Ectodermal cell (in vitro differentiated cells): ENCODE measurements around the gene AP5Z1.

ENCODE experiments used
- H3K27ac ChIP-seq: 2 replicates; pipeline ENCODE4 v1.7.0; 2013; ENCODE audit warnings: mild to moderate bottlenecking, low read depth, low read length; ENCODE audit not compliant: insufficient read depth, poor library complexity, severe bottlenecking
- H3K27me3 ChIP-seq: 2 replicates; pipeline ENCODE4 v1.7.0; 2013; ENCODE audit warnings: mild to moderate bottlenecking, low read length; ENCODE audit not compliant: insufficient read depth, control insufficient read depth, poor library complexity, severe bottlenecking
- H3K36me3 ChIP-seq: one replicate; pipeline ENCODE4 v1.7.0; 2013; ENCODE audit warnings: low read length; ENCODE audit not compliant: control insufficient read depth, insufficient read depth
- H3K4me1 ChIP-seq: one replicate; pipeline ENCODE4 v1.7.0; 2013; ENCODE audit warnings: low read length; ENCODE audit not compliant: control insufficient read depth, insufficient read depth
- H3K4me3 ChIP-seq: 2 replicates; pipeline ENCODE4 v1.7.0; 2013; ENCODE audit warnings: low read depth, low read length, control low read depth; ENCODE audit not compliant: insufficient read depth
- H3K9me3 ChIP-seq: 2 replicates; pipeline ENCODE4 v1.7.0; 2013; ENCODE audit warnings: mild to moderate bottlenecking, low read length, moderate library complexity; ENCODE audit not compliant: control insufficient read depth
- WGBS, 2 experiments: methylation state at CpG; one replicate each; pipeline ENCODE4 v1.1.7; 2013; ENCODE audit warnings: missing lambda C conversion rate in 2 of 2; 5-methylcytosine and 5-hydroxymethylcytosine counted together

Gene AP5Z1

DNA sequence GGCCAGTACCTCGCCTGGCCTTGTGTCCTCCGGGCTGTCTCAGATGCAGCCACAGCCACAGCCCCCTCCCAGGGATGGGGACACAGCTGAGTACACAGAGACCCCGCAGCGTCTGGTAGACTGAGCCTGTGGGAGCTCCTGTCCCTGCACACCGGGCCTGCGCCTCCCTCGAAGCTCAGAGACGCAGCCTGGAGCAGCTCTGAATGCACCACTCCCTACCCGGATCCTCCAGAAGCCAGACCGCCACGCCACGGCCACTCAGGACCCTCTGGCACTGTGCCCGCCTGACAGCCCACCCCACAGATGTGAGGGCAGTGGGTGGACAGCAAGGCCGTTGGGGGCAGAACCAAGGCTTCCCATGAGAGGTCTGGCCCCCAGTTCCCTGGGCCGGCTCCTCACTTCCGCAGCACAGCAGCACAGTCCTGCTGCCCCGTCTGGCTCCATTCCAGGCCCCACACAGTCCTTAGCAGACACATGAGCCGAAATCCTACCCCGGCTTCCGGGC, 45.6 kb downstream of the AP5Z1 start:
- 91% methylated on average over 20 of the region's 20 CpGs for WGBS, 2 experiments
- Histone ChIP-seq H3K4me3 (no peak overlapping the region), H3K27me3 (no peaks in the 10 kb centered on the region), H3K36me3 (no peaks in the 10 kb centered on the region), H3K9me3 (no peaks in the 10 kb centered on the region), H3K4me1 (no peaks in the 10 kb centered on the region), H3K27ac (no peak overlapping the region)

DNA sequence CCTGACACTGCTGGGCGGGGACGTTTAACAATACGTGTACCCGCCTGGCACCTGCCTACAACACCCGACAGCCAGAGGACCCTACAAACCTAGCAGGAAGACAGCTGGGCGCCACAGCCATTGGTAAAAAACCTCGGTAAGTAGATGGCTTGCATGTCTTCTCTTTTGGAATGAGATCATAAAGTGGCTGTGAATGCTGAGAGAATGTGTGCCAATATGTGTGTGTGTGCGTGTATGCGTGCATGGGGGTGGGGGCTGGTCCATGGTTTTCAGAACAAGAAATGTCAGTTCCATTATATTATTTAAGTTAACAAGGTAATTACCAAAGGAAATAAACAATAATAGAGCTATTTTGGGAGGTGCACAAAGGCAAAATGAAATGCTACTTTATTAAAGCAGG, 47.3 kb downstream of the AP5Z1 start:
- H3K27me3 ChIP-seq: no peaks in the 10 kb centered on the region
- no peaks in the 10 kb centered on the region for H3K9me3 ChIP-seq
- H3K27ac ChIP-seq: no peak overlapping the region
- H3K4me1 ChIP-seq: no peaks in the 10 kb centered on the region
- H3K4me3 ChIP-seq: no peak overlapping the region
- WGBS, 2 experiments: 93 to 95% methylated on average over 9 of the region's 9 CpGs
- no peaks in the 10 kb centered on the region for H3K36me3 ChIP-seq

DNA sequence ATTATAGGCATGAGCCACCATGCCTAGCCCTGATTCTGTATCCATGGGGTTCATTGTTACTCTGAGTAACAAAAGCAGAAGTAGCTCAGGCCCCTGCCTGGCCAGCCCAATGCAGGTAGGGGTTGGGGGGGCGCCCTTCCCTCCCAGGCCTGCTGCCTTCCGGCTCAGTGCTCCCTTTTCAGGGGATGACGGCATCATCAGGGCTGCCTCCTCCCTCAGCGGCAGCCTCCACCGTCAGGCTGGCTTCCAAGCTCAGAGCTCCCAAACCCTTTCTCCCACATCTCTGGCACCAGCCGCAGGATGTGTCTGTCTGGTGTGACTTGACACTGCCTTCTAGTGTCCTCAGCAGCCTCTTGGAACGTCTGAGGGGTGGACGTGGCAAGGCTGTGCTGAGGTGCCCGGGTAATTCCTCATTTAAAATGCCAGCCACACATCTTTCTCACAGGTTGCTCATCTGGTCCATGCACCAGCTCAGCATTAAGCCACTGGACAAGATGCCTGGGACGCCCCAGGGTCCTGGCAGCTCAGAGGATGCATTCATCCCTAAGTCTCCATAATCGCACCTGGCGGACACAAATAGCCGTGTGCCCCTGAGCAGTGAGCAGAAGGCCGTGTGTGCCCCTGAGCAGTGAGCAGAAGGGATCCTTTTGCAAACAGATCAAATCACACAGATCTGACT, 48.2 kb downstream of the AP5Z1 start:
- H3K9me3 ChIP-seq: no peaks in the 10 kb centered on the region
- no peaks in the 10 kb centered on the region for H3K27me3 ChIP-seq
- WGBS, 2 experiments: 90 to 92% methylated on average over 14 of the region's 14 CpGs
- no peak overlapping the region for H3K27ac ChIP-seq
- H3K4me3 ChIP-seq: no peak overlapping the region
- H3K4me1 ChIP-seq: no peaks in the 10 kb centered on the region
- H3K36me3 ChIP-seq: no peaks in the 10 kb centered on the region

GRCh38 chr7:4824120-4824775, 48.8 kb downstream of the AP5Z1 start:
- Histone ChIP-seq H3K4me1 (no peaks in the 10 kb centered on the region), H3K27ac (no peak overlapping the region), H3K36me3 (no peaks in the 10 kb centered on the region), H3K9me3 (no peaks in the 10 kb centered on the region), H3K4me3 (no peak overlapping the region), H3K27me3 (no peaks in the 10 kb centered on the region)
- 91 to 92% methylated on average over 20 of the region's 20 CpGs for WGBS, 2 experiments

GRCh38 chr7:4825081-4825480, 49.7 kb downstream of the AP5Z1 start:
- 95% methylated on average over 15 of the region's 15 CpGs for WGBS, 2 experiments

DNA sequence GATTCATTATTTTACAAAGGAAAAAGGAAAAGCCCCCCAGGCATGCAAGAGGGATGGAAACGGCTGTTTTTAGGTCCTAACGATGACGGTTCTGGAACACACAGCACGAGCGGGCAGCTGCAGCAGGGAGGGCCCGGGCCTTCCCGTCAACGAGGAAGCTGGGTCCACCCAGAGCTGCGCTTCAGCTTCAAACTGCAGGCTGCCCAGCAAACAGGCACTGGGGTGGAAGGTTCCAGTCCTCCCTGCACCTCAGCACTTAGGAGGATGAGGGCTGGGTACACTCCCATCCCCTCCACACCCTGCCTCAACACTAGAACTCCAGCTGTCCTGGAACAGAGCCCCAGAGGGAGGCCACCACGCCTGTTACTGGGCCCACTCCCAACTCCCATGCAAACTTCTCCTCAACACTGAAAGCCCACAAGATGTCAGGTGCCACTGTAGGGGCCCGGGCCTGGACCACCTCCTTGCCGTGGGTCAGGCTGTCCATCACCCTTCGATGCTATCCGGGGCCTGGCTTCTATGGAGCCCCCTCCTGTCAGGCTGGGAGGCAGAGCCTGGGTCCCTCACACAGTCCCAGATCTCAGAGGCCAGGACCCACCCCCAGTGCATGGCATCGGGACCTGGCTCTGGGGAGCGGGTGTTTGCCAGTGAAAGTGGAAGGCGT, 53.4 kb downstream of the AP5Z1 start:
- Histone ChIP-seq H3K4me3 (no peak overlapping the region), H3K27me3 (no peaks in the 10 kb centered on the region), H3K9me3 (no peaks in the 10 kb centered on the region), H3K27ac (no peak overlapping the region), H3K4me1 (no peaks in the 10 kb centered on the region), H3K36me3 (no peaks in the 10 kb centered on the region)
- 92 to 93% methylated on average over 17 of the region's 17 CpGs for WGBS, 2 experiments

More at GRCh38 chr7:4825081-4825480, 49.7 kb downstream of the AP5Z1 start:
- Histone ChIP-seq H3K4me3 (no peak overlapping the region), H3K27me3 (no peaks in the 10 kb centered on the region), H3K4me1 (no peaks in the 10 kb centered on the region), H3K27ac (no peak overlapping the region), H3K36me3 (no peaks in the 10 kb centered on the region), H3K9me3 (no peaks in the 10 kb centered on the region)

- Histone ChIP-seq H3K27me3 (no peaks in the 10 kb centered on the region), H3K36me3 (no peaks in the 10 kb centered on the region), H3K4me1 (no peaks in the 10 kb centered on the region), H3K9me3 (no peaks in the 10 kb centered on the region), H3K27ac (no peak overlapping the region), H3K4me3 (no peak overlapping the region)
- 50 to 56% methylated on average over 14 of the region's 14 CpGs for WGBS, 2 experiments
Observed at GRCh38 chr7:4830176-4830575, 54.8 kb downstream of the AP5Z1 start.

- Histone ChIP-seq H3K27me3 (no peaks in the 10 kb centered on the region), H3K36me3 (no peaks in the 10 kb centered on the region), H3K27ac (no peak overlapping the region), H3K4me1 (no peaks in the 10 kb centered on the region), H3K9me3 (no peaks in the 10 kb centered on the region), H3K4me3 (no peak overlapping the region)
- WGBS, 2 experiments: 90 to 93% methylated on average over 17 of the region's 17 CpGs
Observed at GRCh38 chr7:4831723-4832495, 56.5 kb downstream of the AP5Z1 start.

DNA sequence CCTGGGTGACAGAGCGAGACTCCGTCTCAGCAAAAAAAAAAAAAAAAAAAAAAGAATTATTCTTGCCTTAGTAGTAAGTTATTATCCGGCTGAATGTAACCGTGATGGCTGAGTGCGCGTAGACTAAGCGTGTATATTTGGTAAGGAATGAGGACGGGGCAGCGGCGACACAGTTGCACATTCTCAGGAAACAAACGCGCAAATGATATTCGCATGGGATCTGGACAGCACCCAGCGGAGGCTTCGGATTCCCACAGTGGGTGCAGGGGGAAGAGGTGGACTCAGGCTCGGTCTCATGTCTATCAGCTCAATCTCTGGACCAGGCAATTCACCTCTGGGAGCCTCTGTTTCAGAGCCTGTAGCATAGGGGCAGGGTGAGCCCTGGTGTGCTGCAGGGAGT, 57.3 kb downstream of the AP5Z1 start:
- Histone ChIP-seq H3K36me3 (no peaks in the 10 kb centered on the region), H3K27ac (no peak overlapping the region), H3K4me1 (peaks cover 8% of the 10 kb centered on the region), H3K9me3 (no peaks in the 10 kb centered on the region), H3K27me3 (no peaks in the 10 kb centered on the region), H3K4me3 (no peak overlapping the region)
- WGBS, 2 experiments: 96 to 99% methylated on average over 16 of the region's 16 CpGs

GRCh38 chr7:4833176-4833575, 57.8 kb downstream of the AP5Z1 start:
- Histone ChIP-seq H3K27ac (no peak overlapping the region), H3K36me3 (no peaks in the 10 kb centered on the region), H3K4me1 (peaks cover 12% of the 10 kb centered on the region), H3K27me3 (no peaks in the 10 kb centered on the region), H3K9me3 (no peaks in the 10 kb centered on the region), H3K4me3 (no peak overlapping the region)
- WGBS, 2 experiments: 94 to 97% methylated on average over 17 of the region's 17 CpGs
